ENCODE measurements around the gene IL32. TPM values are rescaled to one million over a fixed set of nuclear protein-coding genes. Genes with fewer than 3 reads are reported as not detected.
"Not testable (repeated sequence)": the region's sequence is repeated elsewhere in the genome, so short reads cannot be mapped to it uniquely, and the experiment has no call there.

The IL32 gene
- polyA plus RNA-seq, 1 donor from 2014 or later: 59.8 TPM

DNA sequence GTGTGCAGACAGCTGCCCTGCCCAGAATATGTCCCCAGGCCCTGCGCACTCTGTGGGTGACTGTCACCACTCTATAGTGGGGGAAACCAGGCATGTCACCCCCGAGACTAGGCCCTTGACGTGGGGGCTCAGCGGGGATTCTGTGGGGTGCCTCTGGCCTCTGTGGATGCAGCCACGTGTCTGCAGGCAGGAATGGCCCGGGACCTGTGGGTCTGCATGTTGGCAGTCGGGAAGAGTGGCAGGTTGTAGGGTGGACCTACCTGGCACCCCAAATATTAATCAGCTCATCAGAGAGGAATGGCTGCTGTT is 954 bp downstream of the IL32 start:
- no peak overlapping the region for H3K27ac Mint-ChIP-seq
- H3K4me3 Mint-ChIP-seq: peak overlapping the region in 3 of 4 donors; percentile 52 to 66 (median 60)
- H3K4me1 Mint-ChIP-seq: peaks cover 0 to 6% (median 1%) of the 10 kb centered on the region in 3 donors
- H3K9me3 Mint-ChIP-seq: no peaks in the 10 kb centered on the region
- H3K27me3 Mint-ChIP-seq: no peaks in the 10 kb centered on the region
- H3K36me3 Mint-ChIP-seq: no peaks in the 10 kb centered on the region

DNA sequence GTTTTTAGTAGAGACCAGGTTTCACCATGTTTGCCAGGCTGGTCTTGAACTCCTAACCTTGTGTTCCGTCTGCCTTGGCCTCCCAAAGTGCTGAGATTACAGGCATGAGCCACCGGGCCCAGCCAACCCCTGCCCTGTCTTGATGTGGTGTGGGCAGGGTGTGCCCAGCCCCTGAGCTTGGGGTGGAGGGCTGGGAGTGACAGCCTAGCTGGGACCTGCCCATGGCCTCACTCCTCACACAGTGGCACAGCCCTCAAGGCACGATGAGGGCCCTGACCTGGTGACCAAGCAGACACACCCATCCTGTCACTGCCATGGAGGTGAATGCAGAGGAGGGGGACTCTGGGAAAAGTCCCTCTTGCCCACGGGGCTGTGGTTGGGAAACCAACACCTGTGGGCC is 3.0 kb downstream of the IL32 start:
- Mint-ChIP-seq H3K9me3 (no peaks in the 10 kb centered on the region), H3K4me3 (peak overlapping the region in 1 of 4 donors; percentile 75), H3K36me3 (no peaks in the 10 kb centered on the region), H3K27me3 (no peaks in the 10 kb centered on the region), H3K4me1 (peaks cover 0 to 14% (median 4%) of the 10 kb centered on the region in 3 donors), H3K27ac (no peak overlapping the region)

DNA sequence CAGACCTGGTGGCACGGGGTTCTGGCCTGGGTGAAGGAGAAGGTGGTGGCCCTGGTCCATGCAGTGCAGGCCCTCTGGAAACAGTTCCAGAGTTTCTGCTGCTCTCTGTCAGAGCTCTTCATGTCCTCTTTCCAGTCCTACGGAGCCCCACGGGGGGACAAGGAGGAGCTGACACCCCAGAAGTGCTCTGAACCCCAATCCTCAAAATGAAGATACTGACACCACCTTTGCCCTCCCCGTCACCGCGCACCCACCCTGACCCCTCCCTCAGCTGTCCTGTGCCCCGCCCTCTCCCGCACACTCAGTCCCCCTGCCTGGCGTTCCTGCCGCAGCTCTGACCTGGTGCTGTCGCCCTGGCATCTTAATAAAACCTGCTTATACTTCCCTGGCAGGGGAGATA is 3.7 kb downstream of the IL32 start:
- peaks cover 0 to 21% (median 11%) of the 10 kb centered on the region in 3 donors for H3K4me1 Mint-ChIP-seq
- H3K36me3 Mint-ChIP-seq, H3K27me3 Mint-ChIP-seq, H3K9me3 Mint-ChIP-seq, H3K27ac Mint-ChIP-seq: not testable (repeated sequence)
- peak overlapping the region in 1 of 4 donors; percentile 39 for H3K4me3 Mint-ChIP-seq

DNA sequence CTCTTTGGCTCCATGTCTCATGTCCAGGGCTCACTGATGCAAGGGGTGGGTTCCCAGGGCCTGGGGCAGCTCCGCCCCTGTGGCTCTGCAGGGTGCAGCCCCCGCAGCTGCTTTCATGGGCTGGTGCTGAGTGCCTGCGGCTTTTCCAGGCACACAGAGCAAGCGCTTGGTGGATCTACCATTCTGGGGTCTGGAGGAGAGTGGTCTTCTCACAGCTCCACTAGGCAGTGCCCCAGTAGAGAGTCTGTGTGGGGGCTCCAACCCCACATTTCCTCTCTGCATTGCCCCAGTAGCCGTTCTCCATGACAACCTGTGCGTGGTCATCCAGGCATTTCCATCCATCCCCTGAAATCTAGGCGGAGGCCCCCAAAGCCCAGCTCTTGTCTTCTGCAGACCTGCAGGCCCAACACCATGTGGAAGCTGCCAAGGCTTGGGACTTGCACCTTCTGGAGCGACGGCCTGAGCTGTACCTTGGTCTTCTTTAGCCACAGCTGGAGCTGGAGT is 5.2 kb downstream of the IL32 start:
- no peak overlapping the region for H3K27ac Mint-ChIP-seq
- peaks cover 0 to 2% (median 0%) of the 10 kb centered on the region in 3 donors for H3K9me3 Mint-ChIP-seq
- H3K4me3 Mint-ChIP-seq: no peak overlapping the region

DNA sequence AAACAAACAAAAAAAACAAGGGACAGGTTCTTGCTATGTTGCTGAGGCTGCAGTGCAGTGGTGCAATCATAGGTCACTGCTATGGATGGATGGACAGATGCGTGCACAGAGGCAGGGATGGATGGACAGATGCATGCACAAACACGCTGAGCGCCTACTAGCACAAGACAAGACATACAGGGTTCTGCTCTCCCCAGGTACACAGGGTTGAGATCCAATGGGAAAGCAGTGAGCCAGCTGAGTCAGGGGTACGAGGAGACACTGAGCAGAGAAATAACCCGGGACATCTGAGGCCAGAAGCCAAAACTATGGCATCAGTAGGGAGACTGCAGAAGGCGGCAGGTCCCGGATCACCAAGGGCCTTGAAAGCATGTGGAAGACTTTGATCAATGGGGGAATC is 6.2 kb downstream of the IL32 start:
- Mint-ChIP-seq H3K27ac (peak overlapping the region in 1 of 3 donors; percentile 91), H3K9me3 (peaks cover 0 to 2% (median 0%) of the 10 kb centered on the region in 3 donors), H3K36me3 (no peaks in the 10 kb centered on the region), H3K27me3 (no peaks in the 10 kb centered on the region), H3K4me3 (peak overlapping the region in 2 of 4 donors; percentile 63 to 70), H3K4me1 (peaks cover 6 to 34% (median 24%) of the 10 kb centered on the region in 3 donors)

More for the DNA sequence above, 5.2 kb downstream of the IL32 start:
- H3K27me3 Mint-ChIP-seq: no peaks in the 10 kb centered on the region
- peaks cover 6 to 32% (median 23%) of the 10 kb centered on the region in 3 donors for H3K4me1 Mint-ChIP-seq
- no peaks in the 10 kb centered on the region for H3K36me3 Mint-ChIP-seq

DNA sequence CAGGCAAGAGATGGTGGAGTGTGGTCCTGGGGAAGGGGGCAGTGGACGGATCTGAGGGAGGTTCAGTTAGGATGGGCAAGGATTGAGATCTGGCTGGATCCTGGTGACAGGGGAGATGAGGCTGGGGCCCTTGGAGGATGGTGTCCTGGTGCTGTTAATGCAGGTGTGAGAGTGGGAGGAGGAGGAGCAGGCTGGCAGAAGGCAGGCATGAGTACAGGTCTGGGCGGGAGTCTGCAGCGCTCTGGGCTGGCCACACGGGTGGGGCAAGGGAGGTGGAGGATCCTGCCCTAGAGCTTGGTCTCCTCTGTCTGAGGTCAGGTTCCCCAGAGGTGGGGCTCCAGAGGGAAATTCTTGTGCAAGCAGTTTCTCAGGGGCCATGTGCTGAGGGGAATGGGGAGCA is 6.7 kb downstream of the IL32 start:
- Mint-ChIP-seq H3K4me3 (peak overlapping the region in 2 of 4 donors; percentile 70 to 77), H3K4me1 (peaks cover 10 to 38% (median 29%) of the 10 kb centered on the region in 3 donors)
- H3K36me3 Mint-ChIP-seq, H3K27ac Mint-ChIP-seq, H3K27me3 Mint-ChIP-seq, H3K9me3 Mint-ChIP-seq: not testable (repeated sequence)

DNA sequence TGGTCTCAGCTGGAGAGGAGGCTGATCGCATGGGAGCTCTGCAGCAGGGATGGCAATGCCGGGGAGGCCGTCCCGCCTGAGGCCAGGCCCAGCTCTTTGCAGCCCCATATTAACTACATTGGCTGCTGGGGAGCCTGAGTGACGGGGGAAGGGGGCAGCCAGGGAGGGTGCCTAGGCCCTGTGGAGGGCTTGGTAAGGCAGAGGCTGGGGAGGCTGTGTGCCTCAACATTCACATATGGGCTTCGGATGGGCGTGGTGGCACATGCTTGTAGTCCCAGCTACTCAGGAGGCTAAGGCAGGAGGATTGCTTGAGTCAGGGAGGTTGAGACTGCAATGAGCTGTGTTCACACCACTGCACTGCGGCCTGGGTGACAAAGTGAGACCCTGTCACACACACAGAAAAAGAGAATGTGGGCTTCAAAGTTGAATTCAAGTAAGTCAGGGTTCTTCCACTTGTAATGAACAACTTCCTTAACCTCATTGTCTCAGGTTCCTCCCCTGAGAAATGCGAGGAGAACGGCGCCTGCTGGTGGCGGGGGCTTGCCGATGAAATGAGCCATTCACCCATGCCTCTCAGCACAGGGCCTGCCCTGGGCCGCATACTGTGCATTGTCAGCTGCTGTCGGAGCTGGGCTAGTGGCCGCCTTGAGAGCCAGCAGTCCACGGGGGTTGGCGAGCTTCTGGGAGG is 7.3 kb downstream of the IL32 start:
- peaks cover 11 to 39% (median 29%) of the 10 kb centered on the region in 3 donors for H3K4me1 Mint-ChIP-seq
- H3K4me3 Mint-ChIP-seq: peak overlapping the region in 1 of 4 donors; percentile 63
- not testable (repeated sequence) for H3K9me3 Mint-ChIP-seq, H3K27me3 Mint-ChIP-seq, H3K36me3 Mint-ChIP-seq, H3K27ac Mint-ChIP-seq

DNA sequence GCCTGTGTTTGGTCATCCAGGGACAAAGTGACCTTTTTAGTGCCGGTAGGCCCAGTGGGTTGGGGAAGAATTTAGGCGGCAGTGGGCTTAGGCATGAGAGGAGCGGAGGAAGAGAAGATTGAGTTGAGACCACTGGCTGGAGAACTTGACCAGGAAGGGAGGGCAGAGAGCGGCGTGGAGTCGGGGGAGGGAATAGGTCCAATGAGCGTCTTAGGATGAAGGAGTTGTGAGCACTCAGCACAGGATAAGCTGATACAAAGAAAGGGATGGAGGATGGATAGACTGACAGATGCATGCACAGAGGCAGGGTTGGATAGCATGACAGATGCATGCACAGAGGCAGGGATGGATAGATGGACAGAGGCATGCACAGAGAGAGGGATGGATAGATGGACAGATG is 8.0 kb downstream of the IL32 start:
- peaks cover 0 to 4% (median 4%) of the 10 kb centered on the region in 3 donors for H3K9me3 Mint-ChIP-seq
- H3K4me3 Mint-ChIP-seq: peak overlapping the region in 3 of 4 donors; percentile 38 to 89 (median 63)
- H3K36me3 Mint-ChIP-seq: no peaks in the 10 kb centered on the region
- peaks cover 11 to 41% (median 29%) of the 10 kb centered on the region in 3 donors for H3K4me1 Mint-ChIP-seq
- H3K27me3 Mint-ChIP-seq: no peaks in the 10 kb centered on the region
- no peak overlapping the region for H3K27ac Mint-ChIP-seq

DNA sequence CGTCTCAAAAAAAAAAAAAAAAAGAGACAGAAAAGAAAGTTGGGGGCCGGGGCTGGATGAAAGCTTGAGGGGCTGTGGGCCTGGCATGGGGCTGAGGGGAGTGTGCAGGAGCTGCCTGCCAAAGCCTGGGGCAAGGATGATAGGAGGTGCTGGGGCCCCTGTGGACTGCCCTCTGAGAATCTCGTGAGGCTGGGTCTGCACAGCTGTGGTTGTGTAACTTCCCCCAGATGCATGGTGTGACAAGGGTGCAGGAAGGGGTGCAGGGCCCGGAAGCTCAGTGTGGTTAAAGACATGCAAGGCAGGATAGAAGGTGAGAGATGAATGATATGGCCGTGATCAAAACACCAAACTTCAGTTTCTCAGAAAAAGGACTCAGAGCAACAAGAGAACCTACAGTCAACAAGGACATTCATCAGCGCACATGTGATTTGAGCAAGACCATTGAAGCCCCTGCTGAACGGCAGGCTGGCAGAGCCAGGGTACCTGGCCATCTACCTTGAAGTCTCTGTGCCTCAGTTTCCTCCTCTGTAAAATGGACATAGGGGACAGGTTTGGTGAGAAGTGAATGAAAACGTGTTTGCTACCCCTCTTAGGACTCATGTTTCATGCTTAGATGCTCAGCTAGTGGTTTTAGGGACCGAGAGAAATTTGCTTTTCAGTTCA is 9.6 kb downstream of the IL32 start:
- Mint-ChIP-seq H3K27me3 (no peaks in the 10 kb centered on the region), H3K9me3 (peaks cover 1 to 4% (median 4%) of the 10 kb centered on the region in 3 donors), H3K27ac (peak overlapping the region; percentile 2 to 94 (median 60)), H3K4me1 (peaks cover 11 to 41% (median 29%) of the 10 kb centered on the region in 3 donors), H3K36me3 (no peaks in the 10 kb centered on the region), H3K4me3 (peak overlapping the region; percentile 1 to 89 (median 68))

DNA sequence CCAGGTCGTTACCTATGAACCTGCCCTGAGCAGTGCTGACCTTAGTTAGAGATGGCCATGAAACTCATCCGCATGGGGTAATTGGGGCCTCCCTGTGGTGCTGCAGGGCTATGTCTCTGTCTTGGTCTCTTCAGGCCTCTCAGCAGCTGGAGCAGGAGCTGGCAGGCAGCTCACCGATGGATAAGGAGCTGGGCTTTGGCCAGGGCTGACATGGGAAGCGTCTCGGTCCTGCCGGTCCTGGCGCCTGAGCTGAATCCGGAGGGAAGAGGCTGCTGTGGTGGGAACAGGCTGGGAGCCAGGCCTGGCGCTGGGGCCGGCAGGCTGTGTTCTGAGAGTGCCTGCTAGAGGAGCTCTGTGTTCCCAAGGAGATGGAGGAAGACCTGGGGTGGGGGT is 10.1 kb downstream of the IL32 start:
- Mint-ChIP-seq H3K9me3 (peaks cover 1 to 4% (median 4%) of the 10 kb centered on the region in 3 donors), H3K36me3 (no peaks in the 10 kb centered on the region), H3K27me3 (no peaks in the 10 kb centered on the region), H3K4me3 (peak overlapping the region in 2 of 4 donors; percentile 80 to 89), H3K27ac (peak overlapping the region; percentile 2 to 94 (median 60)), H3K4me1 (peaks cover 11 to 41% (median 29%) of the 10 kb centered on the region in 3 donors)

DNA sequence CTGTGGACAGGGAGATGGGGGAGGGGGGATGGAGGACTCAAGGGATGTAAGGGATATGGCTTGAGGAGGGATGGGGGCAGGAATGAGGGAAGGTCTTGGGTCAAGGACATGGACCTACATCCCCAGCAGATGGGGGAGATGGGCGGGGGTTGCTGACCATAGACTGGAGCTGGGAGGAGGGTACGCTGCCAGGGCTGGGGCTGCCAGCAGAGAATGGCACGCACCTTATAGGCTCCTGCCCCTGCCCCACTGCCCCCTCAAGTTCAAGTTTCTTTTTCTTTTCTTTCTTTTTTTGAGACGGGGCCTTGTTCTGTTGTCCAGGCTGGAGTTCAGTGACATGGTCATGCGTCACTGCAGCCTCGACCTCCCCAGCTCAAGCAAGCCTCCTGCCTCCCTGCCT is 10.5 kb downstream of the IL32 start:
- Mint-ChIP-seq H3K27ac (peak overlapping the region in 1 of 3 donors; percentile 94), H3K4me1 (peaks cover 11 to 41% (median 29%) of the 10 kb centered on the region in 3 donors)

DNA sequence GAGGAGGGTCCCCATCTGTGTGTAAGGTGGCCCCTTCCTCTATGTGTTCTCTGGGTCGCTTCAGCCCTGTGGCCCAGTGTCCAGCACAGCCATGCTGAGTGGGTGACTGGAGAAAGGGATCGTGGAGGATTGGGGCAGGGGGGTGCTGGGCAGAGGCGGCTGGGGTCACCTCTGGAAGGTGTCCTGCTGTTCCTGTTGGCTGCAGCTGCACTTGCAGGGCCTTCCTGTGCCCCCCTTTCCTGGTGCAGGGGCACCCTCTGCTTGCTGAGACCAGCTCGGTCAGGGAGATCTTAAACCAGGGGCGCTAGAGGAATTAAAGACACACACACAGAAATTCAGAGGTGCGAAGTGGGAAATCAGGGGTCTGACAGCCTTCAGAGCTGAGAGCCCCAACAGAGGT is 11.1 kb downstream of the IL32 start:
- Mint-ChIP-seq H3K27me3 (no peaks in the 10 kb centered on the region), H3K36me3 (no peaks in the 10 kb centered on the region), H3K27ac (peak overlapping the region in 2 of 3 donors; percentile 9 to 56), H3K4me3 (peak overlapping the region in 2 of 4 donors; percentile 34 to 89), H3K9me3 (peaks cover 1 to 4% (median 4%) of the 10 kb centered on the region in 3 donors), H3K4me1 (peaks cover 11 to 39% (median 29%) of the 10 kb centered on the region in 3 donors)

More for the DNA sequence above, 10.5 kb downstream of the IL32 start:
- not testable (repeated sequence) for H3K4me3 Mint-ChIP-seq, H3K9me3 Mint-ChIP-seq, H3K27me3 Mint-ChIP-seq, H3K36me3 Mint-ChIP-seq

DNA sequence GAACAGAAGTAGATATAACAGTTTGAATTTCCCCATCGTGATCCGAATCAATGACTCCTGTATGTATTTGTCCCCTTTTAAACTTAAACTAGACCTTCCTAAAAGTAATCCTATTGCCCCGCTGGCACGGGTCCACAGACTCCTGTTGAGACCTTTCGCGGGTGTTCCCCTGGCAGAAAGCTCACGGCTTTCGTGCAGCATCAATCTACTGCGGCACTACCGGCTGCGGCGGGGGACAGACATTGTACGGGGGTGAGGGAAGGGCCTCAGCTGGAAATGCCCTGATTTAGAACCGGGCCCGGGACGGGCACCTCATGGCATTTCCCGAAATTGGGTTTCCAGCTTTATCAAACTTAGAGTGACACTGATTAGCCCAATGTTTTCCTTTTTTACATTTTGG is 14.6 kb downstream of the IL32 start:
- H3K27ac Mint-ChIP-seq: no peak overlapping the region
- H3K36me3 Mint-ChIP-seq: no peaks in the 10 kb centered on the region
- no peak overlapping the region for H3K4me3 Mint-ChIP-seq
- peaks cover 1 to 4% (median 2%) of the 10 kb centered on the region in 3 donors for H3K9me3 Mint-ChIP-seq
- H3K27me3 Mint-ChIP-seq: no peaks in the 10 kb centered on the region
- H3K4me1 Mint-ChIP-seq: peaks cover 8 to 20% (median 14%) of the 10 kb centered on the region in 3 donors

DNA sequence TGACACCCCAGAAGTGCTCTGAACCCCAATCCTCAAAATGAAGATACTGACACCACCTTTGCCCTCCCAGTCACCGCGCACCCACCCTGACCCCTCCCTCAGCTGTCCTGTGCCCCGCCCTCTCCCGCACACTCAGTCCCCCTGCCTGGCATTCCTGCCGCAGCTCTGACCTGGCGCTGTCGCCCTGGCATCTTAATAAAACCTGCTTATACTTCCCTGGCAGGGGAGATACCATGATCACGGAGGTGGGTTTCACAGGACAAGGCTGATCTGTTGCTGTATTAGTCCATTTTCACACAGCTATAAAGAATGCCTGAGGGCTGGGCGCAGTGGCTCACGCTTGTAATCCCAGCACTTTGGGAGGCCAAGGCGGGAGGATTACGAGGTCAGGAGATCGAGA is 16.5 kb downstream of the IL32 start:
- not testable (repeated sequence) for H3K27ac Mint-ChIP-seq, H3K4me3 Mint-ChIP-seq, H3K36me3 Mint-ChIP-seq, H3K27me3 Mint-ChIP-seq, H3K9me3 Mint-ChIP-seq, H3K4me1 Mint-ChIP-seq

DNA sequence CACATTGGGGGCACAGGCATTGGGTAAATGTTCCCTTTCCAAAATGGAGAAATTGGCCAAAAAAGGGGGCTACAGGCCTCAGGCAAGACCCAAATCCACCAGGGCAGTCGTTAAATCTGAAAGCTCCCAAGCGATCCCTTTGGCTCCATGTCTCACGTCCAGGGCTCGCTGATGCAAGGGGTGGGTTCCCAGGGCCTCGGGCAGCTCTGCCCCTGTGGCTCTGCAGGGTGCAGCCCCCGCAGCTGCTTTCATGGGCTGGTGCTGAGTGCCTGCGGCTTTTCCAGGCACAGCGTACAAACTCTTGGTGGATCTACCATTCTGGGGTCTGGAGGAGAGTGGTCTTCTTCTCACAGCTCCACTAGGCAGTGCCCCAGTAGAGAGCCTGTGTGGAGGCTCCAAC is 18.0 kb downstream of the IL32 start:
- not testable (repeated sequence) for H3K27me3 Mint-ChIP-seq, H3K9me3 Mint-ChIP-seq, H3K4me3 Mint-ChIP-seq, H3K36me3 Mint-ChIP-seq, H3K27ac Mint-ChIP-seq, H3K4me1 Mint-ChIP-seq

Data from IgD-negative memory B cell (primary cell).